Lower leg skin (tissue), 3 donors: ENCODE data around the gene ACOT12.

ENCODE experiments used
- CTCF ChIP-seq, 3 donors: fragments of 450-650 bp; IDR thresholded peaks; one replicate each; pipeline ENCODE4 v1.5.1; 2016; ENCODE audit warnings: antibody characterized with exemption in 3 of 3, mild to moderate bottlenecking in 3 of 3, moderate library complexity in 2 of 3
- POLR2A ChIP-seq, 2 donors: fragments of 450-650 bp; IDR thresholded peaks; one replicate each; pipeline ENCODE4 v1.6.1; 2016 to 2017; ENCODE audit warnings: antibody characterized with exemption in 2 of 2, mild to moderate bottlenecking in 1 of 2, moderate library complexity in 1 of 2

GRCh38 chr5:81303563-81303962 lies 90.4 kb downstream of the ACOT12 start:
- TF ChIP-seq POLR2A (IDR thresholded peaks at IDR 0.05) (no peak), CTCF (IDR thresholded peaks at IDR 0.05) (no peak)
